Epithelial cell of esophagus (primary cell): Measurements from ENCODE around the gene PCBP4.

ENCODE experiments used
- DNase-seq: peaks from one replicate; pipeline ENCODE4 v3.0.0; 2010; ENCODE audit warnings: low read depth
- H3K4me3 ChIP-seq: 2 replicates; pipeline ENCODE4 v1.5.1; 2011; ENCODE audit warnings: mild to moderate bottlenecking, low read length, control low read depth
- TF ChIP-seq, protein P1 (sequence below): IDR thresholded peaks from 2 replicates; pipeline ENCODE4 v1.5.1; 2011; ENCODE audit warnings: low read depth, mild to moderate bottlenecking, low read length, control low read depth, inconsistent platforms; ENCODE audit not compliant: insufficient read depth; ENCODE audit errors: missing control alignments

Gene PCBP4

DNA sequence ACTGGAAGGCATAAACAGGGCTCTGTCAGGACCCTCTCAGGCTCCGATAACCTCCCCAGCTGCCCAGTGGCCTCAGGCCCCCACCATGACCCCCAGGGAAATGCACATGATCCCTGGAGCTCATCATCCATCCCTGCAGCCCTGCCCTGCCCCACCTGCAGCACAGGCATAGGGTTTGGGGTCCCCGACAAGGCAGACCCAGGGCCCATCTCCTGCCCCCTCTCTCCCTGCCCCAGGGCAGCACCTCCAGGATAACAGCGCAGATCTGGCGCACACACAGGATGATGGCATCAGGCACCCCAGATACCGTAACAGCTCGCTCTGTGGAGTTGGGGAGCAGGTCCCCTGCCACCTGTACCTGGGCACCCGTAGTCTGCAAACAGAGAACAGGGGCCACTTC lies 7.6 kb downstream of the PCBP4 start:
- DNase-seq = no peak
- no peak overlapping the region for H3K4me3 ChIP-seq
- TF ChIP-seq, protein P1, sequence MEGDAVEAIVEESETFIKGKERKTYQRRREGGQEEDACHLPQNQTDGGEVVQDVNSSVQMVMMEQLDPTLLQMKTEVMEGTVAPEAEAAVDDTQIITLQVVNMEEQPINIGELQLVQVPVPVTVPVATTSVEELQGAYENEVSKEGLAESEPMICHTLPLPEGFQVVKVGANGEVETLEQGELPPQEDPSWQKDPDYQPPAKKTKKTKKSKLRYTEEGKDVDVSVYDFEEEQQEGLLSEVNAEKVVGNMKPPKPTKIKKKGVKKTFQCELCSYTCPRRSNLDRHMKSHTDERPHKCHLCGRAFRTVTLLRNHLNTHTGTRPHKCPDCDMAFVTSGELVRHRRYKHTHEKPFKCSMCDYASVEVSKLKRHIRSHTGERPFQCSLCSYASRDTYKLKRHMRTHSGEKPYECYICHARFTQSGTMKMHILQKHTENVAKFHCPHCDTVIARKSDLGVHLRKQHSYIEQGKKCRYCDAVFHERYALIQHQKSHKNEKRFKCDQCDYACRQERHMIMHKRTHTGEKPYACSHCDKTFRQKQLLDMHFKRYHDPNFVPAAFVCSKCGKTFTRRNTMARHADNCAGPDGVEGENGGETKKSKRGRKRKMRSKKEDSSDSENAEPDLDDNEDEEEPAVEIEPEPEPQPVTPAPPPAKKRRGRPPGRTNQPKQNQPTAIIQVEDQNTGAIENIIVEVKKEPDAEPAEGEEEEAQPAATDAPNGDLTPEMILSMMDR = no peak

DNA sequence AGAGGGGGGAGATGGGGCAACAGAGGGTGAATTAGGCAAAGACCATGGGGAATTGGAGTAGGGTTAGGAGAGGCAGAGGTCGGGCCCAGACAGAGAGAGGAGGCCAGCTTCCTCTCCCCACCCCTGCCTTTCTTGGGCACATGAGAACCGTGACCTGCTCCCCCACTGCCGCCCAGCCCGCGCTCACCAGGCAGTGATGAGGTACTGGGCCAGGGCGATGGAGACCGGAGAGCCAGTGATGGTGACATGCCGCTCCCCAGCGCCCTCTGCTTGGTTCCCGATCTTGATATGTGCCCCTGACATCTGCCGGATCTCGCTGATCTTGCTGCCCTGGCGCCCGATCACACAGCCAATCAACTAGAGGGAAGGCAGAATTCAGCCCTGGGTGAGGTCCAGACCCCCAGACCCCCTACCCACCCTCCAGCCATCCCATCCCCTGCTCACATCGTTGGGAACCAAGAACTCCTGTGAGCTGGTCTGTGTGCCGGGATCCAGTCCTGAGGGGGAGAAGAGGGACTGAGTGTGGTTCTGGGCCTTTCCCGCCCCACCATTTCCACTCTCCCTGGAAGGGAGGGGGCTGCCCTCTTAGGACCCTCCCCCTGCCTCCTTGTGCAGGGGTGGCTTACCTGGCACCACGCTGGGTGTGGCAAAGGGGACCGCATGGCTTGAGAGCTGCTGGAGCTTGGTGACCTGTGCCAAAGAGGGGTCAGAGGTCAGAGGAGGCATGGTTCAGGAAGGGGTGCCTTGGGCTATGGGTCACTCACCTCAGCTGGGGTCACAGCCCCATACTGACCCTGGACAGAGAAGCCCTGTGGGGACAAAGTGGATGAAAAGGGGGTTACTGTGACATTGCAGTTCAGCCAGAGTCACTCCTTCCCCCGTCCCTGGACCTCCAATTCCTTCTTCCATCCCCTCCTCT lies 8.4 kb downstream of the PCBP4 start:
- DNase-seq = no peak
- no peak overlapping the region for H3K4me3 ChIP-seq
- TF ChIP-seq, protein P1 = no peak

DNA sequence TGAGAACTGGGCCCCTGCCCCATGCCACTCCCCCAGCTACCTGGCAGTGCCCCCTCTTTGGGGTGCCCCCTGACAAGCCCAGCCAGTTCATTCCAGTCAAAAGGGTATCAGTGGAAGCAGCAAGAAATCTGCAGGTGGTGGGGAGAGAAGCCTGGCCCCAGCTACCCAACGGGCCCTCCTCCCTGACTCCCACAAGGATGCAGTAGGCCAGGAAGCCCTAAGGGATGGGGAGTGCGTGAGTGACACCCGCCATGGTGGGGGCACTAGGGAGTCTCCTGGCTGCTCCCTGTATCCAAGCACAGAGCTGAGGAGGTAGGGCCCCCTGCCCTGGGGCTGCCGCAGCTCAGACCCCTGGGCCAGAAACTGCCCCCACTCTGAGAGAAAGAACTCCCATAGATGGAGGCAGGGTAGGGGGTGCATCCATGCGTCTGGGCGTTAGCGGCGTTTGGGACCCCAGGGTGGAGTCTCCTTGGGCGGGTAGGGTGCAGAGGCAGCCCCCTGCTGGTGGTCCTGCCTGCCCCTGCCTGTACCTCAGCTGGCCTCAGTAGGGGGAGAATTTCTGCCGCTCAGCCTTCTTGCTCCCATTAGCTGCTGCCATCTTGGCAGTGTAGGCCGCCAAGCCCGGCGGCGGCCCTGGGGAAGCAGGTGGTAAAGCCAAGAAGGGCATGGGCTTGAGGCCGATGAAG lies 9.6 kb downstream of the PCBP4 start:
- no peak overlapping the region for H3K4me3 ChIP-seq
- TF ChIP-seq, protein P1 = no peak
- no peak for DNase-seq

DNA sequence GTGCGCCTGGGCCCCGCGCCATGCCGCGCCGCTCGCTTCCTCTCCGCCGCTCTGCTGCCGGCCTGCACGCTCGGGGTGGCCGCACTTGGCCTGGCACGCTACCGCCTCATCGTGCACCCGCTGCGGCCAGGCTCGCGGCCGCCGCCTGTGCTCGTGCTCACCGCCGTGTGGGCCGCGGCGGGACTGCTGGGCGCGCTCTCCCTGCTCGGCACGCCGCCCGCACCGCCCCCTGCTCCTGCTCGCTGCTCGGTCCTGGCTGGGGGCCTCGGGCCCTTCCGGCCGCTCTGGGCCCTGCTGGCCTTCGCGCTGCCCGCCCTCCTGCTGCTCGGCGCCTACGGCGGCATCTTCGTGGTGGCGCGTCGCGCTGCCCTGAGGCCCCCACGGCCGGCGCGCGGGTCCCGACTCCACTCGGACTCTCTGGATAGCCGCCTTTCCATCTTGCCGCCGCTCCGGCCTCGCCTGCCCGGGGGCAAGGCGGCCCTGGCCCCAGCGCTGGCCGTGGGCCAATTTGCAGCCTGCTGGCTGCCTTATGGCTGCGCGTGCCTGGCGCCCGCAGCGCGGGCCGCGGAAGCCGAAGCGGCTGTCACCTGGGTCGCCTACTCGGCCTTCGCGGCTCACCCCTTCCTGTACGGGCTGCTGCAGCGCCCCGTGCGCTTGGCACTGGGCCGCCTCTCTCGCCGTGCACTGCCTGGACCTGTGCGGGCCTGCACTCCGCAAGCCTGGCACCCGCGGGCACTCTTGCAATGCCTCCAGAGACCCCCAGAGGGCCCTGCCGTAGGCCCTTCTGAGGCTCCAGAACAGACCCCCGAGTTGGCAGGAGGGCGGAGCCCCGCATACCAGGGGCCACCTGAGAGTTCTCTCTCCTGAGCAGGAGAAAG lies 11.1 kb downstream of the PCBP4 start:
- TF ChIP-seq, protein P1 = peak; percentile 72
- no peak overlapping the region for H3K4me3 ChIP-seq
- peak; percentile 83 for DNase-seq

DNA sequence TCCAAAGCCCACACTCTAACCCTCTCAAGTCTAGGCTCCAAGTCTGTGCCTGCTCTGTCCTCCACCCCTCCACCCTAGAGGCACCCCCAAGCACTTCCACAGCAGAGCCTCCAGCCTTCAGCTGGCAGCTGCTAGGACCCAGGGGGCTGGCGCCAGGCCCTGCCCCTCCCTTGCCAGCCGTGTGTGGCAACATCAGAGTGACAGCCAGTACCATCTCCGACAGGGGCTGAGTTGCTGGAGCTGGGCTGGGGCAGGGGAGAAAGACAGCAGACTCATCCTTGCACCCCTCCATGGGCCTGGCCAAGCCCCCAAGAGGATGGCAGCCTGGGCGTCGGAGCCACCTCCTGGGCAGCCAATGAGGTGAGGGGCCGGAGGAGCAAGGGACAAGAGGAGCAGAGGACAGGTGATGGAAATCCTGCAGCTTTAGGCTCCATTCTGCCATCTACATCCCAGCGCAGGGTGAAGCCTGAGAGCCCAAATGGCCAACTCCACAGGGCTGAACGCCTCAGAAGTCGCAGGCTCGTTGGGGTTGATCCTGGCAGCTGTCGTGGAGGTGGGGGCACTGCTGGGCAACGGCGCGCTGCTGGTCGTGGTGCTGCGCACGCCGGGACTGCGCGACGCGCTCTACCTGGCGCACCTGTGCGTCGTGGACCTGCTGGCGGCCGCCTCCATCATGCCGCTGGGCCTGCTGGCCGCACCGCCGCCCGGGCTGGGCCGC lies 11.9 kb downstream of the PCBP4 start, which contains the start of gene GPR62:
Gene GPR62, plus strand, starts transcription at position 207 of the 718 bp plus-strand sequence. Its CDS starts 272 bp downstream, at position 479.
- no peak within 1 kb of the TSS for H3K4me3 ChIP-seq
- no peak for DNase-seq
- TF ChIP-seq, protein P1 = no peak

DNA sequence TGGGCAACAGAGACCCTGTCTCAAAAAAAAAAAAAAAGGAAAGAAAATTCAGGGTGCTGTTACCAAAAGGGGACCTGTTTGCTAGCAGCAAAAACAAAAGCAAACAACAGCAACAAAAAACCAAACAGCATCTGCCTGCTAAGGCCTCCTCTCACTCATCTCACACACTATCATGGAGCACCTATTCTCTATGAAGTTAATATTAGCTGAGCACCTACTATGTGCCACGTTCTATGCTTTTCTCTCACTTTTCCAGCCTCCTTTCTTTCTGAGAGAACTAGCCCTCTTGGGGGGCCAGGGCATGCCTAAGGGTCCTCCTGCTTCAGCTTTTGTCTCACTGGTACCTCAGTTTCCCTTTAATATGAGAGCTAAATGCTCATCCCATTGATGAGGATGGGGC lies 12.5 kb downstream of the PCBP4 start:
- no peak for DNase-seq
- TF ChIP-seq, protein P1 = no peak
- H3K4me3 ChIP-seq = no peak overlapping the region
